Measurements from ENCODE around the gene NAV3. TPM values are rescaled to one million over a fixed set of nuclear protein-coding genes. Genes with fewer than 3 reads are reported as not detected.

NAV3 gene
- total RNA-seq, 1 experiment from 2014 or later, result 6.8 TPM

DNA sequence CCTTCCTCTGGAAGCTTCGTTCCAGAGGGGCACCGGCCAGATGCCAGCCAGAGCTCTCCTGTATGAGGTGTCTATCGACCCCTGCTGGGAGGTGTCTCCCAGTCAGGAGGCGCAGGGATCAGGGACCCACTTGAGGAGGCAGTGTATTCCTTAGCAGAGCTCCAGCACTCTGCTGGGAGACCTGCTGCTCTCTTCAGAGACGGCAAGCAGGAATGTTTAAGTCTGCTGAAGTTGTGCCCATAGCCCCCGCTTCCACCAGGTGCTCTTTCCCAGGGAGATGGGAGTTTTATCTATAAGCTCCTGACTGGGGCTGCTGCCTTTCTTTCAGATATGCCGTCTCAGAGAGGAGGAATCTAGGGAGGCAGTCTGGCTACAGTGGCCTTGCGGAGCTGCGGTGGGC, 22.2 kb upstream of the NAV3 start:
- no peaks in the 10 kb centered on the region for H3K4me1 ChIP-seq (ENCODE audit: insufficient read depth, low read length)
- no peak overlapping the region for H3K4me3 ChIP-seq (ENCODE audit: low read length)
- ATAC-seq (no peak), DNase-seq (no peak)
- no peaks in the 10 kb centered on the region for H3F3A ChIP-seq (ENCODE audit: low read length, unreplicated experiment)
- no peak overlapping the region for H3K9ac ChIP-seq (ENCODE audit: low read length)
- H3K9me3 ChIP-seq (ENCODE audit: low read length), result no peaks in the 10 kb centered on the region
- no peaks in the 10 kb centered on the region for H3K79me2 ChIP-seq (ENCODE audit: low read length)
- BruUV-seq (replicated peaks), result no TSS peak
- TF ChIP-seq EZH2phosphoT487 (IDR thresholded peaks at IDR 0.05; ENCODE audit: borderline replicate concordance, low read length), result no peak
- TF ChIP-seq EZH2 (IDR thresholded peaks at IDR 0.05; ENCODE audit: low read length, unreplicated experiment), result no peak
- TF ChIP-seq, protein P1, sequence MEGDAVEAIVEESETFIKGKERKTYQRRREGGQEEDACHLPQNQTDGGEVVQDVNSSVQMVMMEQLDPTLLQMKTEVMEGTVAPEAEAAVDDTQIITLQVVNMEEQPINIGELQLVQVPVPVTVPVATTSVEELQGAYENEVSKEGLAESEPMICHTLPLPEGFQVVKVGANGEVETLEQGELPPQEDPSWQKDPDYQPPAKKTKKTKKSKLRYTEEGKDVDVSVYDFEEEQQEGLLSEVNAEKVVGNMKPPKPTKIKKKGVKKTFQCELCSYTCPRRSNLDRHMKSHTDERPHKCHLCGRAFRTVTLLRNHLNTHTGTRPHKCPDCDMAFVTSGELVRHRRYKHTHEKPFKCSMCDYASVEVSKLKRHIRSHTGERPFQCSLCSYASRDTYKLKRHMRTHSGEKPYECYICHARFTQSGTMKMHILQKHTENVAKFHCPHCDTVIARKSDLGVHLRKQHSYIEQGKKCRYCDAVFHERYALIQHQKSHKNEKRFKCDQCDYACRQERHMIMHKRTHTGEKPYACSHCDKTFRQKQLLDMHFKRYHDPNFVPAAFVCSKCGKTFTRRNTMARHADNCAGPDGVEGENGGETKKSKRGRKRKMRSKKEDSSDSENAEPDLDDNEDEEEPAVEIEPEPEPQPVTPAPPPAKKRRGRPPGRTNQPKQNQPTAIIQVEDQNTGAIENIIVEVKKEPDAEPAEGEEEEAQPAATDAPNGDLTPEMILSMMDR (conservative IDR thresholded peaks at IDR 0.05; ENCODE audit: low read depth, low read length), result no peak
- no peaks in the 10 kb centered on the region for H4K20me1 ChIP-seq (ENCODE audit: low read length)
- intact Hi-C loops (cut with micrococcal nuclease), result no loop called here
- CTCF ChIA-PET, result no interaction called here
- H3K27ac ChIP-seq (ENCODE audit: low read length), result no peak overlapping the region
- no peaks in the 10 kb centered on the region for H3K27me3 ChIP-seq (ENCODE audit: low read length)
- no peak overlapping the region for H2AFZ ChIP-seq (ENCODE audit: low read length)
- H3K36me3 ChIP-seq (ENCODE audit: low read depth, low read length), result no peaks in the 10 kb centered on the region
- H3K9me2 ChIP-seq (replicated peaks; ENCODE audit: low read length), result no peaks in the 10 kb centered on the region
- H3K4me2 ChIP-seq (ENCODE audit: low read length), result no peak overlapping the region
- POLR2A ChIA-PET (ENCODE audit: unreplicated experiment), result interaction anchor here (0.5 kb wide), 1 partner anchor 189 kb away, joined by 3 read pairs; no protein-coding TSS in a partner anchor

DNA sequence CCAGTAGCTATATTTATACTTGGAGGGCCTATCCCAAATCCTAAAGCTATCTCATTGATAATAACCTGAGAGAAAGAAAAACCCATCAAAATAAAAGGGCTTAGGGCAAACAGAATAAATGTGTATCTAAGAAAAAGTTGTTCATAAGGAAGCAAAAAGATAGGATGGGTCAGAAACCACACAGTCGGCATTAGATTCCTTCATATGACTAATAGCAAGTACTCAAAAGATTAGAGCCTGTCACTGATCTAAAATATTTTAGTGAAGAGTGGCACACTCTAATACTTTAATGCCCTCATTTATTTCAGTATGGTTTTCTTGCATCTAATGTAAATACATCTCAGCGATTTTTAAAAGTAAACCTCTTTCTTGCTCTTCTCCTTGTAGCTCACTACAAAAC, 17.1 kb upstream of the NAV3 start:
- Histone ChIP-seq H4K20me1 (ENCODE audit: low read length) (no peaks in the 10 kb centered on the region), H3K4me1 (ENCODE audit: insufficient read depth, low read length) (no peaks in the 10 kb centered on the region), H3K27ac (ENCODE audit: low read length) (no peak overlapping the region), H3K79me2 (ENCODE audit: low read length) (no peaks in the 10 kb centered on the region), H3K9ac (ENCODE audit: low read length) (no peak overlapping the region), H3K36me3 (ENCODE audit: low read depth, low read length) (no peaks in the 10 kb centered on the region), H3F3A (ENCODE audit: low read length, unreplicated experiment) (no peaks in the 10 kb centered on the region), H3K9me2 (replicated peaks; ENCODE audit: low read length) (no peaks in the 10 kb centered on the region), H2AFZ (ENCODE audit: low read length) (no peak overlapping the region), H3K4me2 (ENCODE audit: low read length) (no peak overlapping the region), H3K27me3 (ENCODE audit: low read length) (peaks cover 19% of the 10 kb centered on the region; the same call in 1 of the 2 replicates), H3K4me3 (ENCODE audit: low read length) (no peak overlapping the region), H3K9me3 (ENCODE audit: low read length) (no peaks in the 10 kb centered on the region)
- ATAC-seq (no peak), DNase-seq (no peak)
- TF ChIP-seq, protein P1 (conservative IDR thresholded peaks at IDR 0.05; ENCODE audit: low read depth, low read length), result no peak
- TF ChIP-seq EZH2phosphoT487 (IDR thresholded peaks at IDR 0.05; ENCODE audit: borderline replicate concordance, low read length), result no peak
- CTCF ChIA-PET, result no interaction called here
- POLR2A ChIA-PET (ENCODE audit: unreplicated experiment), result no interaction called here
- intact Hi-C loops (cut with micrococcal nuclease), result no loop called here
- no TSS peak for BruUV-seq (replicated peaks)

DNA sequence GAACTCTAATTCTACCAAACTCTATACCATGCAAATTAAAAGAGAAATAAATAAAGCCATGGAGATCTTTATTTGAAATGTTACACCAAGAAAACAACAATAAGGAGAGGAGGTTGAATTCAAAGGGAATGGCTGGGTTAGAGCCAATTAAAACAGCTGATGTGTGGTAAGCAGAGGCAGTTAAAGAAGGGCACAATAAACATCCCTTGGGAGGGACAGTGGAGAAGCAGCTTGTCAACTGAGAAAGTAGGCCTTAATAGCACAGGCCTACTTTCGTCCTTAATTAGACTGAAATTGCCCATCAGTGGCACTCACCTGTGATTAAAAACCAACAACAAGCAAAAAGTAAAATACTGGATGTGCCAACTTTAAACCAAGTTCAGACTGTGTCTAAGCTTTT, 16.3 kb upstream of the NAV3 start:
- Histone ChIP-seq H3K4me2 (ENCODE audit: low read length) (no peak overlapping the region), H3K4me1 (ENCODE audit: insufficient read depth, low read length) (no peaks in the 10 kb centered on the region), H3F3A (ENCODE audit: low read length, unreplicated experiment) (no peaks in the 10 kb centered on the region), H3K27me3 (ENCODE audit: low read length) (peaks cover 19% of the 10 kb centered on the region; the same call in 1 of the 2 replicates), H3K4me3 (ENCODE audit: low read length) (no peak overlapping the region), H3K9ac (ENCODE audit: low read length) (no peak overlapping the region), H3K9me3 (ENCODE audit: low read length) (no peaks in the 10 kb centered on the region), H3K36me3 (ENCODE audit: low read depth, low read length) (no peaks in the 10 kb centered on the region), H2AFZ (ENCODE audit: low read length) (no peak overlapping the region), H4K20me1 (ENCODE audit: low read length) (no peaks in the 10 kb centered on the region), H3K9me2 (replicated peaks; ENCODE audit: low read length) (no peaks in the 10 kb centered on the region), H3K27ac (ENCODE audit: low read length) (no peak overlapping the region), H3K79me2 (ENCODE audit: low read length) (no peaks in the 10 kb centered on the region)
- CTCF ChIA-PET, result no interaction called here
- intact Hi-C loops (cut with micrococcal nuclease), result no loop called here
- TF ChIP-seq, protein P1 (conservative IDR thresholded peaks at IDR 0.05; ENCODE audit: low read depth, low read length), result no peak
- no peak for TF ChIP-seq EZH2 (IDR thresholded peaks at IDR 0.05; ENCODE audit: low read length, unreplicated experiment)
- no peak for TF ChIP-seq EZH2phosphoT487 (IDR thresholded peaks at IDR 0.05; ENCODE audit: borderline replicate concordance, low read length)
- BruUV-seq (replicated peaks), result no TSS peak
- POLR2A ChIA-PET (ENCODE audit: unreplicated experiment), result no interaction called here
- no peak for DNase-seq
- no peak for ATAC-seq

Data from PC-3 (cell line).